Esophagus muscularis mucosa (tissue), 4 donors: ENCODE measurements around the gene VAT1.

ENCODE experiments used
- EP300 ChIP-seq: sonication (generic); formaldehyde crosslinking; IDR thresholded peaks from one replicate; pipeline ENCODE4 v1.6.1; 2017; ENCODE audit warnings: antibody characterized with exemption
- POLR2A ChIP-seq: fragments of 450-650 bp; IDR thresholded peaks from one replicate; pipeline ENCODE4 v1.6.1; 2017; ENCODE audit warnings: antibody characterized with exemption, moderate library complexity, mild to moderate bottlenecking, low read depth
- POLR2AphosphoS5 ChIP-seq, 2 donors: sonication (generic); formaldehyde crosslinking; IDR thresholded peaks; one replicate each; pipeline ENCODE4 v1.6.1; 2017; ENCODE audit warnings: antibody characterized with exemption in 2 of 2
- TF ChIP-seq, protein P1 (sequence below), 3 experiments: fragments of 200-600 bp in 2 of 3; fragments of 450-650 bp in 1 of 3; sonication (generic) in 2 of 3; IDR thresholded peaks; one replicate each; pipeline ENCODE4 v1.5.1; 2017 to 2019; ENCODE audit warnings: antibody characterized with exemption in 3 of 3, mild to moderate bottlenecking in 2 of 3, moderate library complexity in 1 of 3

DNA sequence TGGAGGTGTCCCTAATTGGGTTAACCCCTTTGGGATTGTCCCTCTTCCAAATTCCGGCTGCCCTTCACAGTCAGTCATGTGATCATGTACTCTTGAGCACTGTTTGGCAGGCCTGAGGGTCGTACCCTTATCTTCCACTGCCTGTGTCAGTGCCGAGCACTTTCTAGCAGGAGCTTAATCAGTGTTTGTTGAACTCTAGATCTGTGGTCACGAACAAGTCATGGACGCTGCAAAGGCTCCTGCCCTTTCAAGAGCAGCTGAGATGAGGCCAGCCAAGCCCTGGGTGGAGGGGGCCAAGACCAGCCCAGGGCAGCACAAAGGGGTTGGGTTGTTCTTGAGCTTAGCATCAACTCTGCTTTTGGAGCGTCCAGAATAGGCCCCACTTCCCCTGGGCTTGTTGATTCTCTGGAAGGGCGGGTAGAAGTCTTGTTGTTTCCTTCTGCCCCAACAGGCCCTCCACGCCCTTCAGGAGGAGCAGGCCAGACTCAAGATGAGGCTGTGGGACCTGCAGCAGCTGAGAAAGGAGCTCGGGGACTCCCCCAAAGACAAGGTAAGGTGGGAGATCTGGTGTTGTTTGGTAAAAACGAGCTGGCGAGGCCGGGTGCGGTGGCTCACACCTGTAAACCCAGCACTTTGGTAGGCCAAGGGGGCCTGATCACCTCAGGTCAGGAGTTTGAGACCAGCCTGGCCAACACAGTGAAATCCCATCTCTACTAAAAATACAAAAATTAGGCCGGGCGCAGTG, 10.3 kb downstream of the VAT1 start:
- TF ChIP-seq, protein P1, sequence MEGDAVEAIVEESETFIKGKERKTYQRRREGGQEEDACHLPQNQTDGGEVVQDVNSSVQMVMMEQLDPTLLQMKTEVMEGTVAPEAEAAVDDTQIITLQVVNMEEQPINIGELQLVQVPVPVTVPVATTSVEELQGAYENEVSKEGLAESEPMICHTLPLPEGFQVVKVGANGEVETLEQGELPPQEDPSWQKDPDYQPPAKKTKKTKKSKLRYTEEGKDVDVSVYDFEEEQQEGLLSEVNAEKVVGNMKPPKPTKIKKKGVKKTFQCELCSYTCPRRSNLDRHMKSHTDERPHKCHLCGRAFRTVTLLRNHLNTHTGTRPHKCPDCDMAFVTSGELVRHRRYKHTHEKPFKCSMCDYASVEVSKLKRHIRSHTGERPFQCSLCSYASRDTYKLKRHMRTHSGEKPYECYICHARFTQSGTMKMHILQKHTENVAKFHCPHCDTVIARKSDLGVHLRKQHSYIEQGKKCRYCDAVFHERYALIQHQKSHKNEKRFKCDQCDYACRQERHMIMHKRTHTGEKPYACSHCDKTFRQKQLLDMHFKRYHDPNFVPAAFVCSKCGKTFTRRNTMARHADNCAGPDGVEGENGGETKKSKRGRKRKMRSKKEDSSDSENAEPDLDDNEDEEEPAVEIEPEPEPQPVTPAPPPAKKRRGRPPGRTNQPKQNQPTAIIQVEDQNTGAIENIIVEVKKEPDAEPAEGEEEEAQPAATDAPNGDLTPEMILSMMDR (IDR thresholded peaks at IDR 0.05) = no peak
- TF ChIP-seq POLR2AphosphoS5 (IDR thresholded peaks at IDR 0.05) = no peak
- no peak for TF ChIP-seq EP300
- no peak for TF ChIP-seq POLR2A
